KMS-11 (cell line): ENCODE measurements around the gene TOX2.
A peak's percentile ranks its signal among the peaks of the same experiment; 100 is the strongest.

Source experiments
- H2AFZ ChIP-seq: fragments of 200-600 bp; sonication (generic); 2 replicates; pipeline ENCODE4 v1.6.1; 2016; ENCODE audit warnings: antibody characterized with exemption, mixed run types, low read depth
- H3K27ac ChIP-seq: fragments of 200-600 bp; sonication (generic); 2 replicates; pipeline ENCODE4 v1.6.1; 2016; ENCODE audit warnings: mild to moderate bottlenecking, mixed run types
- H3K27me3 ChIP-seq: fragments of 200-600 bp; sonication (generic); 2 replicates; pipeline ENCODE4 v1.6.1; 2017; ENCODE audit warnings: mild to moderate bottlenecking, low read depth, mixed run types, moderate library complexity; ENCODE audit not compliant: insufficient read depth
- H3K36me3 ChIP-seq: fragments of 200-600 bp; sonication (generic); 2 replicates; pipeline ENCODE4 v1.6.1; 2017; ENCODE audit warnings: mild to moderate bottlenecking, mixed run types; ENCODE audit not compliant: insufficient read depth
- H3K4me1 ChIP-seq: fragments of 200-600 bp; sonication (generic); 2 replicates; pipeline ENCODE4 v1.6.1; 2016; ENCODE audit warnings: mild to moderate bottlenecking, low read depth, mixed run types; ENCODE audit not compliant: poor library complexity, severe bottlenecking
- H3K4me2 ChIP-seq: fragments of 200-600 bp; sonication (generic); 2 replicates; pipeline ENCODE4 v1.7.0; 2016; ENCODE audit warnings: mild to moderate bottlenecking, mixed run types
- H3K4me3 ChIP-seq: fragments of 200-600 bp; sonication (generic); IDR thresholded peaks from 2 replicates; pipeline ENCODE4 v1.6.1; 2017; ENCODE audit warnings: low read depth, low read length, mixed read lengths; ENCODE audit not compliant: insufficient read depth
- H3K79me2 ChIP-seq: fragments of 200-600 bp; sonication (generic); 2 replicates; pipeline ENCODE4 v1.6.1; 2016; ENCODE audit warnings: low read depth, mixed run types; ENCODE audit not compliant: insufficient read depth
- H3K9ac ChIP-seq: fragments of 200-600 bp; sonication (generic); 2 replicates; pipeline ENCODE4 v1.6.1; 2016; ENCODE audit warnings: mild to moderate bottlenecking, mixed run types
- H4K20me1 ChIP-seq: fragments of 200-600 bp; sonication (generic); 2 replicates; pipeline ENCODE4 v1.6.1; 2016; ENCODE audit warnings: mild to moderate bottlenecking, mixed run types; ENCODE audit not compliant: insufficient read depth
- CTCF ChIP-seq: fragments of 200-600 bp; sonication (generic); conservative IDR thresholded peaks from 2 replicates; pipeline ENCODE4 v1.6.1; 2017; ENCODE audit warnings: low read depth, mild to moderate bottlenecking, antibody characterized with exemption, low read length, moderate library complexity, mixed read lengths

TOX2 gene, protein sequence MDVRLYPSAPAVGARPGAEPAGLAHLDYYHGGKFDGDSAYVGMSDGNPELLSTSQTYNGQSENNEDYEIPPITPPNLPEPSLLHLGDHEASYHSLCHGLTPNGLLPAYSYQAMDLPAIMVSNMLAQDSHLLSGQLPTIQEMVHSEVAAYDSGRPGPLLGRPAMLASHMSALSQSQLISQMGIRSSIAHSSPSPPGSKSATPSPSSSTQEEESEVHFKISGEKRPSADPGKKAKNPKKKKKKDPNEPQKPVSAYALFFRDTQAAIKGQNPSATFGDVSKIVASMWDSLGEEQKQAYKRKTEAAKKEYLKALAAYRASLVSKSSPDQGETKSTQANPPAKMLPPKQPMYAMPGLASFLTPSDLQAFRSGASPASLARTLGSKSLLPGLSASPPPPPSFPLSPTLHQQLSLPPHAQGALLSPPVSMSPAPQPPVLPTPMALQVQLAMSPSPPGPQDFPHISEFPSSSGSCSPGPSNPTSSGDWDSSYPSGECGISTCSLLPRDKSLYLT

DNA sequence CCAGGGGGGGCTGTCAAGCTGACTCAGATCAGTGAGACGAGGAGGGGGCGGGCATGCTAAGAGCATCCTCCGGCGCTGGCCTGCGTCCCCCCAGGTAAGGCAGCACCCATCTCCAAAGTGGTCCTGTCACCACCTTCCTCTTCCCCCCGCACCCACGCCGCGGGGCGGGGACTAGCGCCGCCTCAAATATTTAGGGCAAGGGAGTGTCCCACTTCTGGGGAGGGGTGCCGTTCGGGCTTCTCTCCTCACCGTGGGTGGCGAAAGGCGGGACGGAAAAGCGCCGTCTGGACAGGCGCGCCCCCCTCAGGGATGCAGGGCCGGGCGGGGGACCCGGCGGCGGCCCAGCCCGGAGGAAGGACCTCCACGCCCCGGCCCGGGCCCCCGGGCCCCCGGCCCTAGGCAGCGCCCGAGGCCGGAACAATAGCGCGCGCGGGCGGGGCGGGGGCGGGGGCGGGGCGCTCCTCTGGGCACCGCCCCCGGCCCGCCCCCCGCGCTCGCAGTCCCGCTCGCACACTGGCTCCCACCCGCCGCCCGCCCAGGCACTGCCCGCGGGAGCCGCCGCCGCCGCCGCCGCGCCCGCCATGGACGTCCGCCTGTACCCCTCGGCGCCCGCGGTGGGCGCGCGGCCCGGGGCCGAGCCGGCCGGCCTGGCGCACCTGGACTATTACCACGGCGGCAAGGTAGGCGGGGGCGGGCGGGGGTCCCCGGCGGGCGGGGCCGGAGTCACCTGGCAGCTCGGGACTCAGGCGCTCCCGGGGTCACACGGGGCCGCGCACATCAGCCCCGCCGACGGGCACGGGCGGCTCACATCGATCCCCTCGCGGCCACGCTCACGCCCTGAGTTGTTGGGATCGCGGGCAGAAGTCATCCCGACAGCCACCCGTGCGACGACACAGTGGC, at the start of gene TOX2:
TSS of gene TOX2 (plus strand) at position 542 of the 900 bp plus-strand sequence. CDS start at position 582, 40 bp downstream.
- Histone ChIP-seq H3K27ac (peak within 1 kb of the TSS; percentile 51), H4K20me1 (no peaks in the 10 kb centered on the region), H3K4me1 (peaks cover 59% of the 10 kb centered on the region), H3K79me2 (peaks cover 41% of the 10 kb centered on the region), H2AFZ (peak within 1 kb of the TSS; percentile 73), H3K4me3 (no peak within 1 kb of the TSS), H3K36me3 (no peaks in the 10 kb centered on the region), H3K27me3 (no peaks in the 10 kb centered on the region), H3K4me2 (peak within 1 kb of the TSS; percentile 77), H3K9ac (peak within 1 kb of the TSS; percentile 65)
- no peak for TF ChIP-seq CTCF

DNA sequence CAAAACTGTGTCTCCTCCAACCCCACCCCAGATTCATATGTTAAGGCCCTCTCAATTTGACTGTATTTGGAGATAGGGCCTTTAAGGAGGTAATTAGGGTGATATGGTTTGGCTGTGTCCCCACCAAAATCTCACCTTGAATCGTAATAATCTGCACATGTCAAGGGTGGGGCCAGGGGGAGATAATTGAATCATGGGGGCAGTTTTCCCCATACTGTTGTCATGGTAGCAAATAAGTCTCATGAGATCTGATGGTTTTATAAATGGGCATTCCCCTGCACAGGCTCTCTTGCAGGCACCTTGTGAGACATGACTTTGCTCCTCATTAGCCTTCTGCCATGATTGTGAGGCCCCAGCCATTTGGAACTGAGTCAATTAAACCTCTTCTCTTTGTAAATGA, 46.6 kb upstream of the TOX2 start:
- Histone ChIP-seq H3K4me1 (peaks cover 36% of the 10 kb centered on the region), H3K27me3 (no peaks in the 10 kb centered on the region), H3K36me3 (no peaks in the 10 kb centered on the region), H3K27ac (peak overlapping the region; percentile 58; the same call in 1 of the 2 replicates), H3K4me2 (peak overlapping the region; percentile 38; the same call in 1 of the 2 replicates), H3K79me2 (no peaks in the 10 kb centered on the region), H2AFZ (peak overlapping the region; percentile 32; the same call in 1 of the 2 replicates), H4K20me1 (no peaks in the 10 kb centered on the region), H3K4me3 (no peak overlapping the region), H3K9ac (no peak overlapping the region)
- TF ChIP-seq CTCF: no peak

DNA sequence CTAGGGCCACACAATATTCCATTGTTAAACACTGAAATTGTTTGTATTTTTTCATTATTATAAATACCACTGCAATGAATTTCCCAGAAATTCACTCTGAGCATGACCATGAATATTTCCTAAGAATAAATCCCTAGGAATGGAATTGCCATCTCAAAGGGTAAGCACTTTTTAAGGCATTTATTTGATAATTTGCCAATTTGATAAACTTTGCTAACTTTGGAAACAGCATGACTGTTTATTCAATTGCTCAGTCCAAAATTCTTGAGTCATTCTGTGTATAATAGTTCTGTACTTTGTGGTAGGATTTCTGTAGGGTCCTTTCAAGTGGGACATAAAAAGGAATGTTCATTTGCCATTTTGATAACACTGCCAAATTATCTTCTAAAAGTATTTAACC, 44.2 kb upstream of the TOX2 start:
- no peak overlapping the region for H3K4me3 ChIP-seq
- peaks cover 36% of the 10 kb centered on the region for H3K4me1 ChIP-seq
- H2AFZ ChIP-seq: no peak overlapping the region
- no peaks in the 10 kb centered on the region for H3K27me3 ChIP-seq
- H4K20me1 ChIP-seq: no peaks in the 10 kb centered on the region
- H3K27ac ChIP-seq: no peak overlapping the region
- H3K79me2 ChIP-seq: no peaks in the 10 kb centered on the region
- H3K4me2 ChIP-seq: no peak overlapping the region
- no peak overlapping the region for H3K9ac ChIP-seq
- no peaks in the 10 kb centered on the region for H3K36me3 ChIP-seq
- no peak for TF ChIP-seq CTCF

- H3K79me2 ChIP-seq: no peaks in the 10 kb centered on the region
- H3K4me2 ChIP-seq: no peak overlapping the region
- no peak overlapping the region for H3K4me3 ChIP-seq
- H2AFZ ChIP-seq: no peak overlapping the region
- TF ChIP-seq CTCF: no peak
- no peaks in the 10 kb centered on the region for H3K27me3 ChIP-seq
- H3K27ac ChIP-seq: no peak overlapping the region
- peaks cover 42% of the 10 kb centered on the region for H3K4me1 ChIP-seq
- no peak overlapping the region for H3K9ac ChIP-seq
- no peaks in the 10 kb centered on the region for H4K20me1 ChIP-seq
- no peaks in the 10 kb centered on the region for H3K36me3 ChIP-seq
Observed at GRCh38 chr20:43878776-43879175, 35.9 kb upstream of the TOX2 start.
